ENCODE data around the gene INSRR. TPM values are rescaled to one million over a fixed set of nuclear protein-coding genes. Genes with fewer than 3 reads are reported as not detected.

The INSRR gene
- total and polyA plus RNA-seq, 2 of the 4 experiments (the other 2 are of a cell fraction) = not detected

- peaks cover 4% of the 10 kb centered on the region; the same call in 1 of the 2 replicates for H4K20me1 ChIP-seq (ENCODE audit: insufficient read depth, low read length)
- H4K91ac ChIP-seq (ENCODE audit: insufficient read depth, low read depth, low read length) = no peak overlapping the region
- ATAC-seq (ENCODE audit: low read depth) (no peak), DNase-seq (no peak)
- H3K56ac ChIP-seq (ENCODE audit: extremely low read depth, insufficient read depth, low read length) = no peak overlapping the region
- no peak for TF ChIP-seq USF2 (IDR thresholded peaks at IDR 0.05; ENCODE audit: low read depth, low read length)
- no peak for TF ChIP-seq CEBPB (IDR thresholded peaks at IDR 0.05; ENCODE audit: low read depth, low read length)
- TF ChIP-seq MAFK (IDR thresholded peaks at IDR 0.05; ENCODE audit: low read depth, low read length) = no peak
- no peak for TF ChIP-seq MXI1 (IDR thresholded peaks at IDR 0.05; ENCODE audit: borderline replicate concordance, low read depth, low read length)
- no peak for TF ChIP-seq BHLHE40 (IDR thresholded peaks at IDR 0.05; ENCODE audit: low read depth, low read length)
- no peak for TF ChIP-seq RFX5 (IDR thresholded peaks at IDR 0.05; ENCODE audit: low read depth, low read length)
- no peak for TF ChIP-seq FOS (IDR thresholded peaks at IDR 0.05; ENCODE audit: low read depth, low read length)
- no peak for TF ChIP-seq RAD21 (IDR thresholded peaks at IDR 0.05; ENCODE audit: low read length)
- TF ChIP-seq SMC3 (IDR thresholded peaks at IDR 0.05; ENCODE audit: low read depth, low read length) = no peak
- TF ChIP-seq CTCF (conservative IDR thresholded peaks at IDR 0.05; ENCODE audit: low read depth, low read length) = no peak
- TF ChIP-seq RCOR1 (IDR thresholded peaks at IDR 0.05; ENCODE audit: insufficient replicate concordance, low read length) = no peak
- no peak for TF ChIP-seq POLR2A (IDR thresholded peaks at IDR 0.05; ENCODE audit: low read depth, low read length)
- no peak for TF ChIP-seq ELK1 (IDR thresholded peaks at IDR 0.05; ENCODE audit: borderline replicate concordance, low read depth, low read length)
- no peak for TF ChIP-seq CHD1 (IDR thresholded peaks at IDR 0.05; ENCODE audit: low read depth, low read length)
- TF ChIP-seq MAZ (IDR thresholded peaks at IDR 0.05; ENCODE audit: borderline replicate concordance, low read depth, low read length) = no peak
- TF ChIP-seq NFE2L2 (IDR thresholded peaks at IDR 0.05; ENCODE audit: low read depth, low read length) = no peak
- no peak overlapping the region for H2AK5ac ChIP-seq (ENCODE audit: low read depth, low read length)
- H2BK120ac ChIP-seq (ENCODE audit: low read depth, low read length) = no peak overlapping the region
- peaks cover 93% of the 10 kb centered on the region for H3K27me3 ChIP-seq (ENCODE audit: control insufficient read depth, insufficient read depth, low read length)
- no peak overlapping the region for H2AK9ac ChIP-seq (replicated peaks; ENCODE audit: low read depth, low read length, poor library complexity)
- in situ Hi-C loops (cut with MboI; ENCODE audit: low sequenced_read_pairs) = loop anchor here (10.0 kb wide), 1 partner anchor 187 kb away; no protein-coding TSS in a partner anchor
- dilution Hi-C loops (cut with HindIII; ENCODE audit: low sequenced_read_pairs, unreplicated experiment) = no loop called here
- no peaks in the 10 kb centered on the region for H3K79me1 ChIP-seq (ENCODE audit: low read depth in 1 of 2, low read length in 2 of 2)
- no peak overlapping the region for H2BK20ac ChIP-seq (ENCODE audit: low read depth, low read length)
- H3K9me3 ChIP-seq (ENCODE audit: control insufficient read depth, insufficient read depth, low read length) = no peaks in the 10 kb centered on the region
- no peaks in the 10 kb centered on the region for H3K36me3 ChIP-seq (ENCODE audit: control insufficient read depth, insufficient read depth, low read length)
- H4K8ac ChIP-seq (ENCODE audit: low read depth in 2 of 2, low read length in 2 of 2) = no peak overlapping the region
- H3K4me1 ChIP-seq (ENCODE audit: control insufficient read depth, insufficient read depth, low read length) = no peaks in the 10 kb centered on the region
- H3K9ac ChIP-seq (ENCODE audit: low read depth, low read length) = no peak overlapping the region
- no peak overlapping the region for H3K23ac ChIP-seq (ENCODE audit: low read depth, low read length)
- intact Hi-C loops (cut with micrococcal nuclease) = no loop called here
- H4K5ac ChIP-seq (ENCODE audit: low read depth, low read length) = no peak overlapping the region
- CTCF ChIA-PET = interaction anchor here (1.2 kb wide), 1 partner anchor 83 kb away, joined by 4 read pairs; no protein-coding TSS in a partner anchor
- WGBS, 2 experiments (ENCODE audit: extremely low coverage in 2 of 2, insufficient read length in 1 of 2) = no CpG with 5 or more reads among the region's 4 CpGs
- H3K27ac ChIP-seq (ENCODE audit: insufficient read depth, low read length) = no peak overlapping the region
- no peak overlapping the region for H3K14ac ChIP-seq (replicated peaks; ENCODE audit: low read depth, low read length)
- no peak overlapping the region for H3K18ac ChIP-seq (ENCODE audit: low read depth, low read length)
- H3K4me3 ChIP-seq (ENCODE audit: insufficient read depth, low read depth, low read length) = no peak overlapping the region
- H2BK5ac ChIP-seq (ENCODE audit: low read depth, low read length, poor library complexity, severe bottlenecking) = no peak overlapping the region
- H2AFZ ChIP-seq (replicated peaks; ENCODE audit: low read length, poor library complexity) = no peak overlapping the region
- no peak overlapping the region for H3K4ac ChIP-seq (ENCODE audit: low read depth, low read length)
- H3K9me1 ChIP-seq (ENCODE audit: insufficient read depth, low read length) = no peaks in the 10 kb centered on the region
- no peak overlapping the region for H3K4me2 ChIP-seq (ENCODE audit: low read depth, low read length)
- BruUV-seq (replicated peaks) = no TSS peak
- H2BK15ac ChIP-seq (ENCODE audit: low read depth, low read length) = no peak overlapping the region
- POLR2A ChIA-PET (ENCODE audit: unreplicated experiment) = no interaction called here
These were observed 22.7 kb upstream of the INSRR start for GRCh38 chr1:156881663-156882062.

Data from IMR-90 (cell line).